SKM-1 treated with dmso at 0.1 percent for 144 hours (cell line): ENCODE results near the gene DNER.
"Not testable (repeated sequence)": the region's sequence is repeated elsewhere in the genome, so short reads cannot be mapped to it uniquely, and the experiment has no call there.

Experiments used
- DNase-seq: peaks from one replicate; lab custom pipeline; 2025; ENCODE audit not compliant: unreplicated experiment; lab: John Stamatoyannopoulos, UW

DNER gene

GRCh38 chr2:229714080-229714735 lies at the start of gene DNER:
TSS of gene DNER (minus strand) at chr2:229714555. CDS start at chr2:229714423, 132 bp downstream.
- no peak for DNase-seq

- DNase-seq, result no peak
Observed at GRCh38 chr2:229761663-229762062, 47.3 kb upstream of the DNER start.

- DNase-seq, result not testable (repeated sequence)
Observed at GRCh38 chr2:229757462-229757861, 43.1 kb upstream of the DNER start.

GRCh38 chr2:229752970-229753729 lies 38.8 kb upstream of the DNER start:
- no peak for DNase-seq

- no peak for DNase-seq
Observed at GRCh38 chr2:229749779-229750178, 35.4 kb upstream of the DNER start.

- no peak for DNase-seq
Observed at GRCh38 chr2:229748950-229749349, 34.6 kb upstream of the DNER start.

- DNase-seq, result not testable (repeated sequence)
Observed at GRCh38 chr2:229742691-229743090, 28.3 kb upstream of the DNER start.

- DNase-seq, result no peak
Observed at GRCh38 chr2:229740279-229740678, 25.9 kb upstream of the DNER start.

GRCh38 chr2:229738024-229738625 lies 23.8 kb upstream of the DNER start:
- no peak for DNase-seq

GRCh38 chr2:229734410-229734809 lies 20.1 kb upstream of the DNER start:
- DNase-seq, result no peak

GRCh38 chr2:229733611-229734245 lies 19.4 kb upstream of the DNER start:
- no peak for DNase-seq

- no peak for DNase-seq
Observed at GRCh38 chr2:229732897-229733296, 18.5 kb upstream of the DNER start.

GRCh38 chr2:229731916-229732315 lies 17.6 kb upstream of the DNER start:
- no peak for DNase-seq

GRCh38 chr2:229731363-229731762 lies 17.0 kb upstream of the DNER start:
- no peak for DNase-seq

- DNase-seq, result no peak
Observed at GRCh38 chr2:229728370-229728769, 14.0 kb upstream of the DNER start.

- DNase-seq, result no peak
Observed at GRCh38 chr2:229726643-229727042, 12.3 kb upstream of the DNER start.

- no peak for DNase-seq
Observed at GRCh38 chr2:229725716-229726574, 11.6 kb upstream of the DNER start.

- not testable (repeated sequence) for DNase-seq
Observed at GRCh38 chr2:229723192-229723591, 8.8 kb upstream of the DNER start.

- DNase-seq, result no peak
Observed at GRCh38 chr2:229719926-229720647, 5.7 kb upstream of the DNER start.

GRCh38 chr2:229718057-229718456 lies 3.7 kb upstream of the DNER start:
- no peak for DNase-seq
